ENCODE results near the gene PAX5.
"Not testable (repeated sequence)": the region's sequence is repeated elsewhere in the genome, so short reads cannot be mapped to it uniquely, and the experiment has no call there.

Gene PAX5

DNA sequence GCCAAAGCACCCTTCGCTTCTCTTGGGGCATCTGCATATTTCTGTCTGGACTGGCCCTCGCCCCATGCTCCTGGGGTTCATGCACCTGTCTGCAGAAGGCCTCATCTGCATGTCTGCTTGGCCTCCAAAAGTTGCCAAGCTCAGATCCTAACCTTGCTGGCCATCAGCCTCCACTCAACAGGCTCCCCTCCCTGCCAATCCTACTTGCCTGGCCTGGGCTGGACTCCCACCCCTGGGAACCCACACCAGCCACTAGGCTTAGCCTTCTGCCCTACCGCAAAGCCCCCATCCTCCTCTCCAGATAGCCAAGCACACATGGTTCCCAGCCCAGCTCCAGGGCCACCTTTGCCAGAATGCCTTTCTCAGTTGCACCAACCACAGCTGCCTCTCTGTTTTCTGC is 159.8 kb downstream of the PAX5 start:
- DNase-seq (ENCODE audit: low read depth, low spot score), result no peak

GRCh38 chr9:36873247-36873875 is 160.7 kb downstream of the PAX5 start:
- peaks cover 4% of the 10 kb centered on the region for H3K4me1 ChIP-seq (ENCODE audit: insufficient read depth, insufficient read length)
- H3K27me3 ChIP-seq (ENCODE audit: insufficient read depth, insufficient read length), result peaks cover 4% of the 10 kb centered on the region
- H3K36me3 ChIP-seq (ENCODE audit: insufficient read depth, insufficient read length, low read length), result no peaks in the 10 kb centered on the region
- no peak overlapping the region for H3K9ac ChIP-seq (ENCODE audit: insufficient read length, low read depth)
- H3K4me3 ChIP-seq (ENCODE audit: insufficient read length, low read depth), result no peak overlapping the region
- DNase-seq (ENCODE audit: low read depth, low spot score), result peak; percentile 58
- peaks cover 7% of the 10 kb centered on the region; the same call in 1 of the 2 replicates for H3K9me3 ChIP-seq (ENCODE audit: insufficient read depth, low read length)
- TF ChIP-seq ZNF274 (IDR thresholded peaks at IDR 0.05; ENCODE audit: low read depth, low read length), result no peak
- TF ChIP-seq YY1 (IDR thresholded peaks at IDR 0.05; ENCODE audit: insufficient read depth, insufficient read length), result no peak
- TF ChIP-seq SUZ12 (IDR thresholded peaks at IDR 0.05; ENCODE audit: extremely low read depth, insufficient read depth, insufficient read length), result no peak

More for the DNA sequence above, 159.8 kb downstream of the PAX5 start:
- H3K9ac ChIP-seq (ENCODE audit: insufficient read length, low read depth), result no peak overlapping the region
- peaks cover 4% of the 10 kb centered on the region for H3K4me1 ChIP-seq (ENCODE audit: insufficient read depth, insufficient read length)
- H3K36me3 ChIP-seq (ENCODE audit: insufficient read depth, insufficient read length, low read length), result no peaks in the 10 kb centered on the region
- peaks cover 4% of the 10 kb centered on the region for H3K27me3 ChIP-seq (ENCODE audit: insufficient read depth, insufficient read length)
- peaks cover 7% of the 10 kb centered on the region; the same call in 1 of the 2 replicates for H3K9me3 ChIP-seq (ENCODE audit: insufficient read depth, low read length)
- TF ChIP-seq ZNF274 (IDR thresholded peaks at IDR 0.05; ENCODE audit: low read depth, low read length), result no peak
- no peak for TF ChIP-seq YY1 (IDR thresholded peaks at IDR 0.05; ENCODE audit: insufficient read depth, insufficient read length)
- TF ChIP-seq SUZ12 (IDR thresholded peaks at IDR 0.05; ENCODE audit: extremely low read depth, insufficient read depth, insufficient read length), result no peak
- H3K4me3 ChIP-seq (ENCODE audit: insufficient read length, low read depth), result no peak overlapping the region

DNA sequence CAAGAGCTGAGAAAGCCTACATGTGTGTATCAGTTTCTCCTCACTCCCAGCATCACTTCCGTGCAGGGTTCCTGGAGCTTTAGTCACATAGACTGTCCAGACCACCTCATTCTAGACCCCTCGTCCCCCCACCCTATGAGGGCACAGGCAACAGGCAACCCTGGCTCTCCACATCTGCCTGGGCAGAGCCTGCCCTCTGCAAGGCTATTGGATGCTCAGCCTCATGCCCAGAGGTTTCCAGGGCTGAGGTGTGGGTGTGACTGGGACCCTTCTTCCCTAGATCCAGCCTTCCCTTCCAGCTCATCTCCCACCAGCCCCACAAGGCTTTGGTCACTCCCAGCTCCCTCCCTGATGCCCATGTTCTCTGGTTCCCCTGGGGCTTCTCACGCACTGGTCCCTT is 161.4 kb downstream of the PAX5 start:
- H3K36me3 ChIP-seq (ENCODE audit: insufficient read depth, insufficient read length, low read length), result no peaks in the 10 kb centered on the region

DNA sequence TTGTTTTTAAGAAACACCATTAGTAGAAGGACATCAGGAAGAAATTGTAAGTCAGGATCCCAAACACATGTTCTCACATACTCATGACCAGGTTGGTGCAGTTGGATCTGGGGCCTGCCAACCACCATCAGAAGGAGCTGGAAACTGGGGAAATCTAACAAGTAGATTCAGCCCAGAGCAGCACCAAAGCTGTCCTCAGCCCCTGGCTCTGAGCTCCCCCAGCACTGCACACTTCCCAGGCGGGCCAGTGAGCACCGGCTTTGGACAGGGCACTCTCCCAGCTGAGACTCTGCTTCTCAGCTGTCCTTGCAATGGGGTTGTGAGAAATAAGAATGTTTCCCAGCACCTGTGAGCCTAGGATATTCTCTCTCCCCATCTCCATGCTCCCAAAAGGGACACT is 162.5 kb downstream of the PAX5 start:
- no peak for DNase-seq (ENCODE audit: low read depth, low spot score)
- no peak overlapping the region for H3K4me3 ChIP-seq (ENCODE audit: insufficient read length, low read depth)
- peaks cover 7% of the 10 kb centered on the region; the same call in 1 of the 2 replicates for H3K9me3 ChIP-seq (ENCODE audit: insufficient read depth, low read length)
- H3K4me1 ChIP-seq (ENCODE audit: insufficient read depth, insufficient read length), result peaks cover 4% of the 10 kb centered on the region
- H3K36me3 ChIP-seq (ENCODE audit: insufficient read depth, insufficient read length, low read length), result no peaks in the 10 kb centered on the region
- no peak overlapping the region for H3K9ac ChIP-seq (ENCODE audit: insufficient read length, low read depth)
- peaks cover 6% of the 10 kb centered on the region for H3K27me3 ChIP-seq (ENCODE audit: insufficient read depth, insufficient read length)
- TF ChIP-seq ZNF274 (IDR thresholded peaks at IDR 0.05; ENCODE audit: low read depth, low read length), result no peak
- TF ChIP-seq YY1 (IDR thresholded peaks at IDR 0.05; ENCODE audit: insufficient read depth, insufficient read length), result no peak
- TF ChIP-seq SUZ12 (IDR thresholded peaks at IDR 0.05; ENCODE audit: extremely low read depth, insufficient read depth, insufficient read length), result no peak

More for the DNA sequence above, 161.4 kb downstream of the PAX5 start:
- Histone ChIP-seq H3K9ac (ENCODE audit: insufficient read length, low read depth) (no peak overlapping the region), H3K4me3 (ENCODE audit: insufficient read length, low read depth) (no peak overlapping the region), H3K4me1 (ENCODE audit: insufficient read depth, insufficient read length) (peaks cover 4% of the 10 kb centered on the region), H3K9me3 (ENCODE audit: insufficient read depth, low read length) (peaks cover 7% of the 10 kb centered on the region; the same call in 1 of the 2 replicates), H3K27me3 (ENCODE audit: insufficient read depth, insufficient read length) (peaks cover 4% of the 10 kb centered on the region)
- TF ChIP-seq ZNF274 (IDR thresholded peaks at IDR 0.05; ENCODE audit: low read depth, low read length) (no peak), SUZ12 (IDR thresholded peaks at IDR 0.05; ENCODE audit: extremely low read depth, insufficient read depth, insufficient read length) (no peak), YY1 (IDR thresholded peaks at IDR 0.05; ENCODE audit: insufficient read depth, insufficient read length) (no peak)
- DNase-seq (ENCODE audit: low read depth, low spot score), result no peak

DNA sequence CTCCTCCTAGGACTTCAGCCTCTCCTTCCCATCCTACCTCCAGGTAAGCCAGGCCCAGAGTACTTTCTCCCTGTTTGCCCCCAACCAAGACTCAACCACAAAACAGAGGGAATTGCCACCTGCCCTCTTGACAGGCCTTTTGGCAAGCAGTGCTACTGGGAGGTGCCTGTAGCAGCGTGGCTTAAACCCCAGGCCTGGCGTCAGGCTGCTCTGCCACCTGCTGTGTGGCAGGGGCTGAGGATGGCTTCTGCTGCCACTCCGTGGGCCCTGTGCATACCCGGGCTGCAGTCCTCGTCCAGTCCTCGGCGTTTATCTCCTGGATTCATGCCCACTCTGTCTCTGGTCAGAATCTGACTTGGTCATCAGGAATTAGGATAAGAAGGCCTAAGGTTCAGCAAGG is 163.1 kb downstream of the PAX5 start:
- Histone ChIP-seq H3K4me3 (ENCODE audit: insufficient read length, low read depth) (no peak overlapping the region), H3K36me3 (ENCODE audit: insufficient read depth, insufficient read length, low read length) (no peaks in the 10 kb centered on the region), H3K4me1 (ENCODE audit: insufficient read depth, insufficient read length) (peaks cover 4% of the 10 kb centered on the region), H3K27me3 (ENCODE audit: insufficient read depth, insufficient read length) (peaks cover 11% of the 10 kb centered on the region), H3K9ac (ENCODE audit: insufficient read length, low read depth) (no peak overlapping the region), H3K9me3 (ENCODE audit: insufficient read depth, low read length) (peaks cover 7% of the 10 kb centered on the region; the same call in 1 of the 2 replicates)
- no peak for DNase-seq (ENCODE audit: low read depth, low spot score)
- TF ChIP-seq ZNF274 (IDR thresholded peaks at IDR 0.05; ENCODE audit: low read depth, low read length), result no peak
- no peak for TF ChIP-seq YY1 (IDR thresholded peaks at IDR 0.05; ENCODE audit: insufficient read depth, insufficient read length)
- no peak for TF ChIP-seq SUZ12 (IDR thresholded peaks at IDR 0.05; ENCODE audit: extremely low read depth, insufficient read depth, insufficient read length)

GRCh38 chr9:36869605-36870004 is 164.5 kb downstream of the PAX5 start:
- H3K9ac ChIP-seq (ENCODE audit: insufficient read length, low read depth); H3K4me1 ChIP-seq (ENCODE audit: insufficient read depth, insufficient read length); DNase-seq (ENCODE audit: low read depth, low spot score); H3K4me3 ChIP-seq (ENCODE audit: insufficient read length, low read depth); H3K36me3 ChIP-seq (ENCODE audit: insufficient read depth, insufficient read length, low read length); H3K9me3 ChIP-seq (ENCODE audit: insufficient read depth, low read length): not testable (repeated sequence)
- peaks cover 24% of the 10 kb centered on the region for H3K27me3 ChIP-seq (ENCODE audit: insufficient read depth, insufficient read length)

- peaks cover 14% of the 10 kb centered on the region for H3K4me1 ChIP-seq (ENCODE audit: insufficient read depth, insufficient read length)
- peaks cover 32% of the 10 kb centered on the region for H3K27me3 ChIP-seq (ENCODE audit: insufficient read depth, insufficient read length)
- no peak overlapping the region for H3K9ac ChIP-seq (ENCODE audit: insufficient read length, low read depth)
- no peaks in the 10 kb centered on the region for H3K36me3 ChIP-seq (ENCODE audit: insufficient read depth, insufficient read length, low read length)
- no peak for DNase-seq (ENCODE audit: low read depth, low spot score)
- TF ChIP-seq ZNF274 (IDR thresholded peaks at IDR 0.05; ENCODE audit: low read depth, low read length) (no peak), SUZ12 (IDR thresholded peaks at IDR 0.05; ENCODE audit: extremely low read depth, insufficient read depth, insufficient read length) (no peak), YY1 (IDR thresholded peaks at IDR 0.05; ENCODE audit: insufficient read depth, insufficient read length) (no peak)
- no peak overlapping the region for H3K4me3 ChIP-seq (ENCODE audit: insufficient read length, low read depth)
- H3K9me3 ChIP-seq (ENCODE audit: insufficient read depth, low read length), result no peaks in the 10 kb centered on the region
Observed at GRCh38 chr9:36868586-36869282, 165.3 kb downstream of the PAX5 start.

All from NT2/D1 (cell line).